HG03095 (cell line): Measurements from ENCODE around the gene UNC13A.
"Not testable (repeated sequence)": the region's sequence is repeated elsewhere in the genome, so short reads cannot be mapped to it uniquely, and the experiment has no call there.

Experiments used
- ATAC-seq: cut with Tn5 transposase; IDR thresholded peaks from one replicate; pipeline ENCODE4 v1.9.1; 2021; ENCODE audit warnings: moderate library complexity; ENCODE audit not compliant: unreplicated experiment

Gene UNC13A

GRCh38 chr19:17576758-17577456, 111.2 kb downstream of the UNC13A start:
- ATAC-seq = no peak

DNA sequence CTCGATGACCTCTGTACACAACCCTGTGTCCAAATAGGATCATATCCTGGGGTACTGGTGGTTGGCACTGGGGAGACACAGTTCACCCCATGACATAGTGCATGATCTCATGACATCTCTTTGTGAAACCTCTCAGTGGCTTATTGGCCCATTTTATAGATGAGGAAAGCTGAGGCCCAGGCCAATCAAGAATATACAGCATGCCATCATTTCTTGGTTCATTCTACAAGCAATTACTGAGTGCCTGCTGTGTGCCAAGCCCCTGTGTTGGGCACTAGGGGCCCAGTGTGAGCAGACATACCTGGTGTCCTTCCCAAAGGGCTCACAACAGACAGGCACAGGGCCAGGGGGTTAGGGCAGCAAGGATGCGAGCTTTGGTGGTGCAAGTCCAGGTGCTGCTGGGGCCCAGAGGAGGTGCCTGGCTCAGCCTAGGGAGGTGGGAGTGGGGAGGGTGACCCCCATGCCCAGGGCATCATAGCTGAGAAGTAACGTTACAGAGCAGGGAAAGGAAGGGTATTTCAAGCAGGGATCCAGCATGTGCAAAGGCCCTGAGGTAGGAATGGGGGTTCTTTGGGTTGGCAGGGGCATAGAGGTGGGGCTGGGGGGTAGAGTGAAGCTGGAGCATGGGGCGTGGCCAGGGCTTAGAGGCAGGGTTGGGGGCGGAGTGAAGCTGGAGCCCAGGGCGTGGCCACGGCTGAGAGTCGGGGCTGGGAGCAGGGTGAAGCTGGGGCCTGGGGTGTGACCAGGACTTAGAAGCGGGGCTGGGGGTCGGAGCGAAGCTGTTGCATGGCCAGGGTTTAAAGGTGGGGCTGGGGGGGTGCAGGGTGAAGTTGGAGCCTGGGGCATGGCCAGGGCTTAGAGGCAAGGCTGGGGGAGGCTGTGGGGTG, 112.0 kb downstream of the UNC13A start:
- no peak for ATAC-seq

DNA sequence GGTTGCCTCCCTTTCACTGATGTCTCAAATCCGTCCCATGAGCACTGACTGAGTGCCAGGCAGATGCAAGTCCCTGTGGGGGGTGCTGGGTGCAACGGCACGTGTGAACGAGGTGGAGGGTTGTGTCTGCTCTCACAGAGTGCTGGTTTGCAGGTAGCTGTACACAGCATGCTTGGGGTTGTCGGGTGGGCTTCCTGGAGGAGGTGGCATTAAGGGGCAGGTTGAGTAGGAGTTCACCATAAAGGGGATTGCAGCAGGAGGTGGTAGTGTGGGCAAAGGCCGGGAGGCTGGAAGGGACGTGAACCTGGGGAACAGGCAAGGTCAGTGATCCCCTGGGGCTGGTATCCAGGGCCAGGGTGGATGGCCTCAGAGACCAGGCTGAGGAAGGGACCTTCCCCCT, 115.5 kb downstream of the UNC13A start:
- no peak for ATAC-seq

- ATAC-seq = no peak
Measured at GRCh38 chr19:17570791-17571190, 117.4 kb downstream of the UNC13A start.

GRCh38 chr19:17570291-17570690, 117.9 kb downstream of the UNC13A start:
- not testable (repeated sequence) for ATAC-seq

DNA sequence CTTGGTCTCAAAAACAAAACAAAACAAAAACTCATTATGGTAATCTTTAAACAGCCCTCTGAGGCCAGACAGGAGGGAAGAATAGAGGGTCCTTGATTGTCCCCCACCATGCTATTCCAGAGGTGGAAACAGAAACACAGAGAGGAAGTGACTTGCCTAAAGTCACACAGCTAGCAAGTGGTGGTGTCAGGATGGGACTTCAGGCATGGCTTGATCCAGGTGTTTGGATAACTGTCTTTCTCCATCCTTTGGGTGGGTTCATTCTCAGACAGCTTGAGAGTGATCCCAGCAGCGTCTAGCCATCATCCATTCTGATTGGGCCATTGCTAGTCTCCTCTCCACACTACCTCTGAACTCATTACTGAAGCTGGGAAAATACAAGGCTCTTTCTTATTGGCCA, 120.2 kb downstream of the UNC13A start:
- no peak for ATAC-seq

DNA sequence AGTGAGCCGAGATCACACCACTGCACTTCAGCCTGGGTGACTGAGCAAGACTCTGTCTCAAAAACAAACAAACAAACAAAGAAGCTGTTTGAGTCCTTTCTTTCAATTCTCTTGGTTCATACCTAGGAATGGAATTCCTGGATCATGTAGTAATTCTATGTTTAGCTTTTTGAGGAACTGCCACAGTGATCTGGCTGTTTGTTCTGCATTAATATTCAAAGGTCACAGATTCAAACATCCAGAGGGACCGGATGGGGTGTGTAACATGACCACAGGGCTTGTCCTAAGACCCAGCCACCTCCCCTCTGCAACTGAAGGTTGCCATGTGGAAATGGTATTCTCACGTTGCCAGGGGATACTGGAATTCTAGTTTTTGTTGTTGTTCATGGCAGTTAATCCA, 122.5 kb downstream of the UNC13A start:
- no peak for ATAC-seq

DNA sequence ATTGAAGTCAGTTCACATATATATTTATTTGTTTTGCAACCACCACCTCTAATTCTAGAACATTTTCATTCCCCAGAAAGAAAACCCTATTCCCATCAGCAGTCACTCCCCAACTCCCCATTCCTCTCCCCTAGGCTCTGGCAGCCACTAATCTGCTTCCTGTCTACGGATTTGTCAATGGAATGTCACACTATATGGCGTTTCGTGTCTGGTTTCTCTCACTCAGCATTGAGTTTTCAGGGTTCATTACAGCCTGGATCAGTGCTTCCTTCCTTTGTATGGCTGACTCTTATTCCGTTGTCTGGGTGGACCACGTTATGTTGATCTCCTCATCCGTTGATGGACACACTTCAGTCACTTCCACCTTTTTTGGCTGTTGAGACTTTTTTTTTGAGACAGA, 123.4 kb downstream of the UNC13A start:
- no peak for ATAC-seq

- no peak for ATAC-seq
Measured at GRCh38 chr19:17562561-17562960, 125.6 kb downstream of the UNC13A start.

DNA sequence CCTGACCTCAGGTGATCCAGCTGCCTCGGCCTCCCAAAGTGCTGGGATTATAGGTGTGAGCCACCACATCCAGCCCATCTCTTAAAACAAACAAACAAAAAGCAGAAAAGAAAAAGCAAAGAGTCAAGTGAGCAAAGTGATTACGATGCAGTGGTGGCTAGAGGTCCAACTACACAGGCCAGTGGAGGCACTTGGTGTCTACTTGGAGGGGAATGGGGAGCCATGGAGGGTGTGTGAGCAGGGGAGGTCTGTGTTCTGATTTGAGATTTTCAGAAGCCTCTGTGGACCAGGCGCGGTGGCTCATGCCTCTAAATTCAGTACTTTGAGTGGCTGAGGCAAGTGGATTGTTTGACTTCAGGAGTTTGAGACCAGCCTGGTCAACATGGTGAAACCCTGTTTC, 126.1 kb downstream of the UNC13A start:
- ATAC-seq = no peak

DNA sequence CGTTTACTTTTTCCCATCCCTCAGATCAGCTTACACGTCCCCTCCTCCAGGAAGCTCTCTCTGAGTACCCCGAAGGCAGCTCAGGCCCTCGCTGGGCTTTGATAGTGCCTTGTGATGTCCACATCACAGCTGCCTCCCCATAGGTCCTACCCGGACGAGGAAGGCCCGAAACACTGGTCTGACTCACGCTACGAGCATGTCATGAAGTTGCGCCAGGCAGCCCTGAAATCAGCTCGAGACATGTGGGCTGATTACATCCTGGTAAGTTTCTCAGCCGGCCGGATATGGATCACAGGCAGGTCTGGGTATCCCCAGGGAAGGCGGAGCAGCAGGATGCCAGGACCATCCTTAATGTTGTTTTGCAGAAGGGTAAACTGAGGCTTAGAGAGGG, 128.0 kb downstream of the UNC13A start:
- no peak for ATAC-seq

DNA sequence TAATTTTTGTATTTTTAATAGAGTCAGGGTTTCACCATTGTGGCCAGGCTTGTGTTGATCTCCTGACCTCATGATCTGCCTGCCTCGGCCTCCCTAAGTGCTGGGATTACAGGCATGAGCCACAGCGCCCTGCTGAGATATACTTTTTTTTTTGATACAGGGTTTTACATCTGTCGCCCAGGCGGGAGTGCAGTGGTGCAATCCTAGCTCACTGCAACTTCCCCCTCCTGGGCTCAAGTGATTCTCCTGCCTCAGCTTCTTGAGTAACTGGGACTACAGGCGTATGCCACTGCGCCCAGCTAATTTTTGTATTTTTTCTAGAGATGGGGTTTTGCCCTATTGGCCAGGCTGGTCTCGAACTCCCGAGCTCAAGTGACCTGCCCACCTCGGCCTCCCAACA, 130.7 kb downstream of the UNC13A start:
- no peak for ATAC-seq

DNA sequence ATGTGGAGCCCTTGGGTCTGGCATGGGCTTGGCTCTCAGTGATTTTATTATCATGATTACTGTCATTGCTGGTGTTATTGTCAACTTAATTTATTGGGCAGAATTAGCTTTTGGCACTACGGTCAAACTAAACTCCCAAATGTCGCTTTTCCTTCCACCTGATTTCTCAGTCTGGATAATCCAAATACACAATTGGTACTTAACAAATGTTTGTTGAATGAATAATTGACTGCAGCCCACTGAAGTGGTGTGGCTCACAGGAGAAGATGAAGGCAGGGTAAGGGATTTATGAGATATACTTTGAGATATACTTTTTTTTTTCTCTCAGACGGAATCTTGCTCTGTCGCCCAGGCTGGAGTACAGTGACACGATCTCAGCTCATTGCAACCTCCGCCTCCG, 131.2 kb downstream of the UNC13A start:
- ATAC-seq = no peak

DNA sequence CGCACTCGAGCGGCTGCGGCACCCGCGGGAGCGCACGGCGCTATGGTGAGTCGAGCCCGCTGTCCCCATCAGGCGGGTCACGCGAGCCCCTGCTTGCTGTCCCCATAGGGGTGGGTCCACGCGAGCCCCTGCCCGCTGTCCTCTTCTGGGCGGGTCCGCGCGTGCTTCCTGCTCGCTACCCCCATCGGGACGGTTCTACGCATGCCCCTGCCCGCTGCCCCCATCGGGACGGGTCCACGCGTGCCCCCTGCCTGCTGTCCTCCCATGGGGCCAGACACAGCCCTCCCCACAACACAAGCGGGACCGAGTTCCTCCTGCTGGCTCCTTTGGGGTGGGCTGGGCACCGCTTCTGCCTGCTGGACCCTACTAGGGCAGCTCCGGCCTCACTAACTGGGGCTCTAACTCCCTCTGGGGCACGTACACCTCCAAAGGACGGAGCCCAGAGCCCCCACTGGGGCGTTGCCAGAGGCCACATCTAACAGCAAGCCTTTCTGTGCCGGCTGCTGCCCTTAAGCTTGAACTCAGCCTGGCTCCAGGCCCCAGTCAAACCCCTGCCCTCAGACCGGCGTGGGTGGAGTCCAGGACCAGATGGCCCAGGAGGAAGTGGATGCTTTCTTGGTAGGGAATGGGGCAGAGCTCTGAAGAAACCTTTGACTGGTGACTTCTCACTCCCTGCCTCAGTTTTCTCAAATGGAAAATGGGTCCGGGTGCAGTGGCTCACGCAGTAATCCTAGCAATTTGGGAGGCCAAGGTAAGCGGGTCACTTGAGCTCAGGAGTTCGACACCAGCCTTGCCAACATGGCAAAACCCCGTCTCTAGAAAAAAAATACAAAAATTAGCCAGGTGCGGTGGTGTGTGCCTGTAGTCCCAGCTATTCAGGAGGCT, 132.0 kb downstream of the UNC13A start:
- ATAC-seq = peak; percentile 28

DNA sequence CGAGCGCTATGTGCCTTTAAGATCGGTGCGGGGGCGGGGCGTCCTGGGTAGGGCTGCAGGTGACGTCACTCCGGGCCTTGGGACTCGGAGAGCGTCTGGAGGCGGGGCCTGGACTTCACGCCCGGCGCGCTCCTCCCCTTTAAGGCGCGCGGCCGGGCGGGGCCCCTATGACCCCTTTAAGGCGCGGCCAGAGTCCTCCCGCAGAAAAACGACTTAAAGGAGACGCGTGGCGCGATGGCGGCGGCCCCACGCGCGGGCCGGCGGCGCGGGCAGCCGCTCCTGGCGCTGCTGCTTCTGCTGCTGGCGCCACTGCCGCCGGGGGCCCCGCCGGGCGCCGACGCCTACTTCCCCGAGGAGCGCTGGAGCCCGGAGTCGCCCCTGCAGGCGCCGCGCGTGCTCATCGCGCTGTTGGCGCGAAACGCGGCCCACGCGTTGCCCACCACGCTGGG, 132.7 kb downstream of the UNC13A start, which contains the start of gene COLGALT1:
COLGALT1 (plus strand) TSS at position 170 of the 449 bp plus-strand sequence; CDS start at position 235, 65 bp downstream.
- ATAC-seq = peak; percentile 76

- ATAC-seq = peak; percentile 9
Measured at GRCh38 chr19:17554968-17555479, 133.1 kb downstream of the UNC13A start.

GRCh38 chr19:17553256-17553655, 134.9 kb downstream of the UNC13A start:
- ATAC-seq = no peak

GRCh38 chr19:17552735-17553134, 135.4 kb downstream of the UNC13A start:
- ATAC-seq = not testable (repeated sequence)
